NCI-H2196 treated with DMSO at 0.1 percent for 48 hours (cell line): Measurements from ENCODE around the gene CDON.
"Not testable (repeated sequence)": the region's sequence is repeated elsewhere in the genome, so short reads cannot be mapped to it uniquely, and the experiment has no call there.

Source experiments
- DNase-seq: peaks from one replicate; lab custom pipeline; 2025; ENCODE audit not compliant: unreplicated experiment; lab: John Stamatoyannopoulos, UW

CDON gene

GRCh38 chr11:125925804-125926203, 136.9 kb downstream of the CDON start:
- no peak for DNase-seq

DNA sequence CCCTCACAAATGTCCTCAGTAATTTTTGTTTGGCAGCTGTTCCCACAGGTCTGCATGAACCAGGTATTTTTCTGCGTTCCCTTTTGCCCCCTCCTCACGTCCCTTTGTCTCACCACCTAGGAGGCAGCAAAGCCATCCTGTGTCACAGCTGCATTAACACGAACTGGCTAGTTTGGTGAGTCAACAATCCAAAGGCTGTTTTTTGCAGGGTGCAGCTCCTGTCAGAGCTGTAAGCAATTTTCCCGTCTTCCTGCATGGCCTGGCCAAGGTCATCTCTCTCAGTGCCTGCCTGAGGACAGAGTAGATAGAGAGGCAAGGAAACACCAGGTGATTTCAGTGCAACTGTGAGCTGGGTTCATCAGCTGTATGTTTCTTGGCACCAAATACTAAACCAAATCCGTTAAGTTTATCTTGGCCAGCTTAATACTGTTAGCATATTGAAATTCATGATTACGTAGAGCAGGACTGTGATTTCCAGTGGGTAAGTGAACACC, 137.4 kb downstream of the CDON start:
- no peak for DNase-seq

GRCh38 chr11:125924384-125925007, 138.2 kb downstream of the CDON start:
- no peak for DNase-seq

DNA sequence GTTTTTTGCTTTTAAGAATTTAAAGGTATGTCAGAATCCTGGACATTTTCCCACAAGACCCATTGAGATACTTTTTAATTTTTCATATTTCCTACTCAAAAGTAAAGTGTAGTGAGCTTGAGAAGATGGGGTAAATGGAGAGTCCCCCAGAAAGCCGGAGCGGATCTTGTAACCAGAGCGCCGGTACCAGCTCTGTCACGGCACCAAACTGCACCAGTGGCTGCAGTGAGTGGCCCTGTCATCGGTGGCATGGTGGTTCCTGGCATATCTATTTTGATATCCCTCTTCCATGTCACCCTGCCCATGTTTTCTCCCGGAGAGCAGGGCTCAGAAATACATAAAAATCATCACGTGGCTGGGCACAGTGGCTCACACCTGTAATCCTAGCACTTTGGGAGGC, 139.0 kb downstream of the CDON start:
- DNase-seq: no peak

DNA sequence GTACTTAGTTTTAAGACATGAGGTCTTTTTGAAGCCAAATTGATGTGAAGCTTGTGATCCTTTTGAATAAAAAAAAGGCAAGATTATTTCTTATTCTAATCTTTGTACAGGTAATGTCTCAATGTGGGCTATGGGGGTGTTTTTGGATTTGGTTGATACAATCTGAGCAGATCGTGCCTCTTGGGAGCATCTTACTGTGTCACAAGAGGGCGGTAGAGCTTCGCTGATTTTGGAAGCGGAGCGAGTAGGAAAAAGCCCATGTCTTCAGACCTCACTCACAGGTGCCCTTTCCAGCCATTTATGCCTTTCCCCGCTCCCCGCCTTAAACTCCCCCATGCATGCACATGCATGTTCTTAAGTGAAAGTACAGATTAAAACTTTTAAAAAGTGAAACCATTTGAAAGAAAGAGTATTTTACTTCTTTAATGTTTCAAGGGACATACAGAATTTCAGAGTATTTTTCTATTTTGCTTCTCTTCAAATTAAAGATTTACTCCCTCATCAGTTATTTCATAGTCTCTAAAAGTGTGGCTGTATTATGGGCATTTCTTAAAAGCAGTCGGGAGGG, 139.6 kb downstream of the CDON start:
- peak; percentile 48 for DNase-seq

DNA sequence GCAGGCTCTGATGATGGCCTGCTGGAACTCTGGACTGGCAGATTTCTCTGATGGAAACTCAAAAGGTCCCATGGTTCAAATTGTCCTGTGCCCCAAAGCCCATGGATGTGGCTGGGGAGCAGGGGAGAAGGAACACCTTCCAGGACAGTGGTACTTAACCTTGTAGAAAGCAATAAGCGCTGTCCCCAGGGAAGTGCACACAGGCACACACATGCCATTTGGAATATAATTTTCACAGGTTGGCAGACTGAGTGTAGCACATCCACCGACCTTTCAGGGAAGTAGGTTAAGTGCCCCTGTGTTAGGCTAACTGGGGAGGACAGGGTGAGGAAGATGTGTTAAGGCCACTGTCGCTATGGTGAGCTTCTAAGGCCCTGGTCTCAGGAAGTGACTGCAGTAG, 140.5 kb downstream of the CDON start:
- DNase-seq: no peak

GRCh38 chr11:125921042-125921441, 141.6 kb downstream of the CDON start:
- DNase-seq: no peak

DNA sequence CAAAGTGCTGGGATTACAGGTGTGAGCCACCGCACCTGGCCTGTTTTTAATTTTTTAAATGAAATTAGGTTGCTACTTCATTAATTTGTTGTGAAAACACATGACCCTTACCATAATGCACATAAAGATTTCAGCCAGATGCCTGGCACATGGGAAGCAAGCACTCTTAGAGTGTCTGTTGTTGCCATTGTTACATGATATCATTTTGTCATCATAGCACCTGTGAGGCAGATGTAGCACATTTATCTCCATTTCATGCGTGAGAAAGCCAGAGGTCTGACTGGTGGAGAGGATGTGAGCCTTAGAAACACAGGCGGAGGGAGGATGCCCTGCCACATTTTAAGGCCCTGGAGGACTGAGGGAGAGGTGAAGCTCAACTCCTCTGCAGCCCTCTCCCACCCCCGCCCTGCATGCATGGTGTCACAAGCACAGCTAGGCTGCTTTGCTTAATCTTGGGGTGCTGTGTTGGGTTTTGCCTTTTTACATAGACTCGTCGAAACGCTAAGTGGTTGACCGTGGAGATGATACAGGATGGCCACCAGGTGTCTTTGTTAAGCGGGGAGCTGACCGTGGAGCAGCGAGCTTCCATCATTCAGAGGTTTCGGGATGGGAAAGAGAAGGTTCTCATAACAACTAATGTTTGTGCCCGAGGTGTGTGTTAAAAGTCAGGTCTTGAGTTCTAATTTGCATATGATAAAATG, 144.4 kb downstream of the CDON start:
- no peak for DNase-seq

DNA sequence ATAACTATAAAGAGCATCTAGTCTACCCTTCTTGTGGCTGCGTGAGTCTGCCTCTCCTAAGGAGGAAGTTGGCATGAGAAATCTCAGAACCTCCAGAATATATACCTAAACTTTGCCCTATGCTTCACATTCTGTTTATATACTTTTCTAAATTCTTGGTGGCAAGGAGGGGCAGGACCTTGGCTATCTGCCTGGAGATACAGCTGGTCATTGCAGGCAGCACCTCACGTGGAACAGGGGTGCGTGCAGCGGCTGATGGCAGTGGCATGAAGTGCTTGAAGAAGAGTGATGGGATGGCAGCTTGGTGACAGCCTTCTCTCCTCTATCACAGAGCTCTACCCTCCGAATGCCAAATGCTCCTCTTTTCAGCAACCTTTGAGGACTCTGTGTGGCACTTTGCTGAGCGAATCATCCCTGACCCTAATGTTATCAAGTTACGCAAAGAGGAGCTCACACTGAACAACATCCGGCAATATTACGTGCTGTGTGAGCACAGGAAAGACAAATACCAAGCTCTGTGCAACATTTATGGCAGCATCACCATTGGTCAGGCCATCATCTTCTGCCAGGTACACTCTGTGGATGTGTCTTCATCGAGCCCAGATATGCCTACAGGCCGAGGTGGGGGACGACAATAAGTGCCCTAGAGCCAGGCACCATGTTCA, 145.9 kb downstream of the CDON start:
- no peak for DNase-seq

DNA sequence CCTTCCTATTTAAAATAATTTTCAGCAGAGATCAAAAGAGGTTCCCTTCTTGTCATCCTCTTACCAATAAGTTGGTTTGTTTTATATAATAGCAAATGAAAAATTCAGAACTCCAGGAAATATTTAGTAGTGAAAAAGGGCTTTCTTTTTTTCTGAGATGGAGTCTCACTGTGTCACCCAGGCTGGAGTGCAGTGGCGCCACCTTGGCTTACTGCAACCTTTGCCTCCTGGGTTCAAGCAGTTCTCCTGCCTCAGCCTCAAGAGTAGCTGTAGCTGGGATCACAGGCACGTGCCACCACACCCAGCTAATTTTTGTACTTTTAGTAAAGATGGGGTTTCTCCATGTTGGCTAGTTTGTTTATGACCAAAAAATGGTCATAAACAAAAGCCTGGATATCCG, 148.1 kb downstream of the CDON start:
- DNase-seq: not testable (repeated sequence)

GRCh38 chr11:125910226-125910849, 152.3 kb downstream of the CDON start:
- no peak for DNase-seq
